ENCODE measurements around the gene ZBTB46. TPM values are rescaled to one million over a fixed set of nuclear protein-coding genes. Genes with fewer than 3 reads are reported as not detected.

The ZBTB46 gene
- total RNA-seq, 1 experiment from 2014 or later, result 27.1 TPM

- H3K9me3 Mint-ChIP-seq, result no peaks in the 10 kb centered on the region
- Histone ChIP-seq H3K56ac (ENCODE audit: insufficient read length, low read depth, low read length) (no peak overlapping the region), H4K91ac (ENCODE audit: insufficient read length, low read depth, low read length) (no peak overlapping the region), H2AFZ (ENCODE audit: low read length) (no peak overlapping the region), H3K9me3 (ENCODE audit: control insufficient read depth, low read depth, low read length) (no peaks in the 10 kb centered on the region), H3K4me2 (ENCODE audit: insufficient read depth, insufficient read length, low read length) (no peak overlapping the region), H3K27ac (ENCODE audit: insufficient read length, low read depth, low read length) (no peak overlapping the region), H2BK12ac (ENCODE audit: insufficient read length, low read depth, low read length) (no peak overlapping the region), H2BK5ac (ENCODE audit: insufficient read length, low read length) (no peak overlapping the region), H2BK120ac (ENCODE audit: low read depth, low read length, poor library complexity, severe bottlenecking) (no peak overlapping the region), H3K18ac (ENCODE audit: insufficient read length, low read depth, low read length) (no peak overlapping the region), H3K79me1 (ENCODE audit: insufficient read depth, low read depth, low read length, poor library complexity, severe bottlenecking) (no peaks in the 10 kb centered on the region), H3K23me2 (ENCODE audit: insufficient read length, low read depth, low read length, poor library complexity, severe bottlenecking) (no peaks in the 10 kb centered on the region), H2BK20ac (ENCODE audit: low read depth, low read length, poor library complexity, severe bottlenecking) (no peak overlapping the region), H2AK5ac (ENCODE audit: insufficient read length, low read length) (no peak overlapping the region), H3K4ac (ENCODE audit: low read depth, low read length) (no peak overlapping the region), H3K27me3 (ENCODE audit: insufficient read depth, low read length) (no peaks in the 10 kb centered on the region), H2BK15ac (ENCODE audit: low read depth, low read length) (no peak overlapping the region), H3K79me2 (ENCODE audit: insufficient read depth, low read length) (no peaks in the 10 kb centered on the region), H4K5ac (ENCODE audit: insufficient read length, low read depth, low read length) (no peak overlapping the region), H3K14ac (ENCODE audit: insufficient read depth, low read length) (no peak overlapping the region), H4K20me1 (ENCODE audit: control insufficient read depth, insufficient read depth, insufficient read length) (no peaks in the 10 kb centered on the region), H3T11ph (ENCODE audit: low read length) (no peak overlapping the region), H4K8ac (replicated peaks; ENCODE audit: insufficient read length, low read depth, low read length) (no peak overlapping the region), H3K23ac (ENCODE audit: insufficient read length, low read depth, low read length) (no peak overlapping the region), H3K9ac (ENCODE audit: extremely low read depth, insufficient read length, low read length) (no peak overlapping the region), H3K4me1 (ENCODE audit: insufficient read depth, low read length) (no peaks in the 10 kb centered on the region; the same call in 1 of the 2 replicates)
- DNase-seq, result peak; percentile 27
- peaks cover 0 to 5% (median 0%) of the 10 kb centered on the region in 3 experiments; a peak in 3 of 7 replicates for H3K36me3 Mint-ChIP-seq (ENCODE audit: insufficient read depth in 1 of 3, low read depth in 3 of 3)
- no peaks in the 10 kb centered on the region for H3K27me3 Mint-ChIP-seq (ENCODE audit: low read depth)
- no CpG with 5 or more reads among the region's 13 CpGs for WGBS (ENCODE audit: extremely low coverage, insufficient read length, low lambda C conversion rate)
- H3K4me1 Mint-ChIP-seq, result peaks cover 14 to 22% of the 10 kb centered on the region in 2 experiments
- H3K4me3 Mint-ChIP-seq, result no peak overlapping the region
- TF ChIP-seq CTCF (conservative IDR thresholded peaks at IDR 0.05), result no peak
- H3K27ac Mint-ChIP-seq, result peak overlapping the region in 1 of 3 experiments; percentile 40; a peak in 1 of 7 replicates
These were observed 77.7 kb downstream of the ZBTB46 start for GRCh38 chr20:63753381-63753780.
